Fibroblast of lung (primary cell): Measurements from ENCODE around the gene EFHC1. TPM values are rescaled to one million over a fixed set of nuclear protein-coding genes. Genes with fewer than 3 reads are reported as not detected.
A peak's percentile ranks its signal among the peaks of the same experiment; 100 is the strongest.

Experiments
- DNase-seq, 2 donors: peaks; one replicate each; pipeline versions ENCODE4 v3.0.0 to v3.0.0-alpha.2; 2010; ENCODE audit warnings: low read depth in 2 of 2
- H2AFZ ChIP-seq: 2 replicates; pipeline ENCODE4 v1.5.1; 2012; ENCODE audit warnings: low read length, control low read depth, inconsistent platforms
- H3K27ac ChIP-seq: 2 replicates; pipeline ENCODE4 v1.5.1; 2011; ENCODE audit warnings: low read length, control low read depth; ENCODE audit not compliant: insufficient read depth
- H3K27me3 ChIP-seq: 2 replicates; pipeline ENCODE4 v1.5.1; 2011; ENCODE audit warnings: mild to moderate bottlenecking, low read length; ENCODE audit not compliant: control insufficient read depth, insufficient read depth
- H3K36me3 ChIP-seq: 2 replicates; pipeline ENCODE4 v1.5.1; 2011; ENCODE audit warnings: low read length; ENCODE audit not compliant: control insufficient read depth, insufficient read depth
- H3K4me1 ChIP-seq: 2 replicates; pipeline ENCODE4 v1.5.1; 2011; ENCODE audit warnings: low read length; ENCODE audit not compliant: control insufficient read depth, insufficient read depth; ENCODE audit errors: extremely low read depth
- H3K4me2 ChIP-seq: 2 replicates; pipeline ENCODE4 v1.5.1; 2011; ENCODE audit warnings: low read length, control low read depth; ENCODE audit not compliant: insufficient read depth; ENCODE audit errors: extremely low read depth
- H3K4me3 ChIP-seq, 4 experiments: fragments of 200-600 bp in 1 of 4; sonication (generic) in 1 of 4; replicated peaks in 1 of 4; 2 replicates each; pipeline ENCODE4 v1.5.1; 2011 to 2016; ENCODE audit warnings: low read length in 4 of 4, low read depth in 3 of 4, mild to moderate bottlenecking in 3 of 4, control low read depth in 2 of 4, inconsistent platforms in 1 of 4, mixed read lengths in 1 of 4; ENCODE audit not compliant: insufficient read depth in 1 of 4; ENCODE audit errors: control extremely low read depth in 1 of 4
- H3K79me2 ChIP-seq: 2 replicates; pipeline ENCODE4 v1.5.1; 2012; ENCODE audit warnings: mild to moderate bottlenecking, low read length, inconsistent platforms; ENCODE audit not compliant: control insufficient read depth, insufficient read depth
- H3K9ac ChIP-seq: 2 replicates; pipeline ENCODE4 v1.5.1; 2011; ENCODE audit warnings: mild to moderate bottlenecking, low read length, control low read depth; ENCODE audit not compliant: insufficient read depth
- H3K9me3 ChIP-seq: 2 replicates; pipeline ENCODE4 v1.5.1; 2012; ENCODE audit warnings: low read depth, low read length; ENCODE audit not compliant: control insufficient read depth, insufficient read depth
- H4K20me1 ChIP-seq: 2 replicates; pipeline ENCODE4 v1.5.1; 2011; ENCODE audit warnings: low read length; ENCODE audit not compliant: control insufficient read depth, insufficient read depth; ENCODE audit errors: extremely low read depth
- CTCF ChIP-seq, 2 donors: IDR thresholded peaks in 1 of 2; conservative IDR thresholded peaks in 1 of 2; 1 replicate in 1 of 2; 2 replicates in 1 of 2; pipeline ENCODE4 v1.5.1; 2011 to 2012; ENCODE audit warnings: low read length in 2 of 2, control low read depth in 1 of 2, inconsistent platforms in 1 of 2, low read depth in 1 of 2, mild to moderate bottlenecking in 1 of 2
- EZH2 ChIP-seq: IDR thresholded peaks from 2 replicates; pipeline ENCODE4 v1.5.1; 2012; ENCODE audit warnings: low read length, control low read depth, mild to moderate bottlenecking; ENCODE audit errors: missing control alignments
- polyA plus RNA-seq, 2 donors: library from polyadenylated mRNA; depleted of rRNA in 1 of 2; stranded (reverse) in 1 of 2; unstranded in 1 of 2; fragments of >200 nt; gene quantifications; 2 replicates each; pipeline ENCODE4 v1.2.1, GENCODE V29; 2011 to 2012; ENCODE audit warnings: missing spikeins in 1 of 2
- total RNA-seq: library from RNA; depleted of rRNA; stranded (reverse); fragments of >200 nt; gene quantifications from 2 replicates; pipeline ENCODE4 v1.2.1, GENCODE V29; 2014

EFHC1 gene
- total and polyA plus RNA-seq, 2 donors (not counting 1 experiment from before 2014, with no cell fraction given) = 29.4 to 32.9 TPM

- Histone ChIP-seq H3K27me3 (no peaks in the 10 kb centered on the region), H3K9ac (no peak overlapping the region), H3K4me1 (peaks cover 2% of the 10 kb centered on the region), H3K4me3 (no peak overlapping the region), H3K4me2 (no peak overlapping the region), H3K9me3 (no peaks in the 10 kb centered on the region), H2AFZ (no peak overlapping the region), H3K79me2 (no peaks in the 10 kb centered on the region), H3K36me3 (no peaks in the 10 kb centered on the region), H4K20me1 (no peaks in the 10 kb centered on the region), H3K27ac (no peak overlapping the region)
- TF ChIP-seq CTCF (conservative IDR thresholded peaks at IDR 0.05 in 1 of 2, IDR thresholded peaks at IDR 0.05 in 1 of 2; ENCODE audit: low read depth in 1 of 2, low read length in 2 of 2) = no peak
- no peak for DNase-seq
Observed at GRCh38 chr6:52395969-52396368, 24.2 kb upstream of the EFHC1 start.

- Histone ChIP-seq H3K27ac (no peak overlapping the region), H2AFZ (no peak overlapping the region), H3K27me3 (no peaks in the 10 kb centered on the region), H3K79me2 (no peaks in the 10 kb centered on the region), H3K9me3 (no peaks in the 10 kb centered on the region), H4K20me1 (no peaks in the 10 kb centered on the region), H3K36me3 (peaks cover 2% of the 10 kb centered on the region), H3K4me3 (no peak overlapping the region), H3K4me1 (no peaks in the 10 kb centered on the region), H3K9ac (no peak overlapping the region), H3K4me2 (no peak overlapping the region)
- TF ChIP-seq EZH2 (no peak), CTCF (conservative IDR thresholded peaks at IDR 0.05 in 1 of 2, IDR thresholded peaks at IDR 0.05 in 1 of 2; ENCODE audit: low read depth in 1 of 2, low read length in 2 of 2) (peak; percentile 95 to 96)
- peak; percentile 51 to 77 for DNase-seq
Observed at GRCh38 chr6:52399511-52400312, 20.4 kb upstream of the EFHC1 start.

- no peak for TF ChIP-seq EZH2
- Histone ChIP-seq H3K36me3 (peaks cover 2% of the 10 kb centered on the region), H3K4me2 (no peak overlapping the region), H3K4me1 (no peaks in the 10 kb centered on the region), H3K79me2 (no peaks in the 10 kb centered on the region), H3K4me3 (no peak overlapping the region), H3K27me3 (no peaks in the 10 kb centered on the region), H2AFZ (no peak overlapping the region), H3K27ac (no peak overlapping the region), H3K9me3 (no peaks in the 10 kb centered on the region), H3K9ac (no peak overlapping the region), H4K20me1 (no peaks in the 10 kb centered on the region)
- no peak for DNase-seq
Observed at GRCh38 chr6:52400313-52401041, 19.7 kb upstream of the EFHC1 start.
